GM12801 (cell line): ENCODE data around the gene CXorf51B.
"Not testable (repeated sequence)": the region's sequence is repeated elsewhere in the genome, so short reads cannot be mapped to it uniquely, and the experiment has no call there.

ENCODE experiments used
- CTCF ChIP-seq: IDR thresholded peaks from one replicate; pipeline ENCODE4 v1.5.1; 2011; ENCODE audit warnings: control low read depth; ENCODE audit not compliant: insufficient read length; ENCODE audit errors: extremely low read depth

CXorf51B gene

GRCh38 chrX:146809471-146809870 is at the start of gene CXorf51B:
TSS of gene CXorf51B (plus strand) at chrX:146809771. CDS start at chrX:146809792, 21 bp downstream.
- TF ChIP-seq CTCF: not testable (repeated sequence)

GRCh38 chrX:146814644-146815043 is 5.1 kb downstream of the CXorf51B start, which contains the start of gene CXorf51A:
TSS of gene CXorf51A (minus strand) at chrX:146814744. CDS start at chrX:146814723, 21 bp downstream.
- TF ChIP-seq CTCF: not testable (repeated sequence)

- no peak for TF ChIP-seq CTCF
Observed at GRCh38 chrX:146831994-146832393, 22.4 kb downstream of the CXorf51B start.

GRCh38 chrX:146854281-146854680 is 44.7 kb downstream of the CXorf51B start:
- no peak for TF ChIP-seq CTCF
